ENCODE results near the gene EML1. TPM values are rescaled to one million over a fixed set of nuclear protein-coding genes. Genes with fewer than 3 reads are reported as not detected.
"Not testable (repeated sequence)": the region's sequence is repeated elsewhere in the genome, so short reads cannot be mapped to it uniquely, and the experiment has no call there.

Gene EML1
- total RNA-seq, 1 experiment from 2014 or later: 4.6 TPM

- no peak for DNase-seq (ENCODE audit: low read depth)
Measured at GRCh38 chr14:99755068-99755405, 38.2 kb upstream of the EML1 start.

GRCh38 chr14:99755629-99756603 lies 37.3 kb upstream of the EML1 start:
- peak; percentile 86 for DNase-seq (ENCODE audit: low read depth)

GRCh38 chr14:99756796-99757195 lies 36.4 kb upstream of the EML1 start:
- DNase-seq (ENCODE audit: low read depth): peak; percentile 18

- peak; percentile 95 for DNase-seq (ENCODE audit: low read depth)
Measured at GRCh38 chr14:99757331-99758070, 35.7 kb upstream of the EML1 start.

- DNase-seq (ENCODE audit: low read depth): peak; percentile 79
Measured at GRCh38 chr14:99758121-99758821, 34.9 kb upstream of the EML1 start.

DNA sequence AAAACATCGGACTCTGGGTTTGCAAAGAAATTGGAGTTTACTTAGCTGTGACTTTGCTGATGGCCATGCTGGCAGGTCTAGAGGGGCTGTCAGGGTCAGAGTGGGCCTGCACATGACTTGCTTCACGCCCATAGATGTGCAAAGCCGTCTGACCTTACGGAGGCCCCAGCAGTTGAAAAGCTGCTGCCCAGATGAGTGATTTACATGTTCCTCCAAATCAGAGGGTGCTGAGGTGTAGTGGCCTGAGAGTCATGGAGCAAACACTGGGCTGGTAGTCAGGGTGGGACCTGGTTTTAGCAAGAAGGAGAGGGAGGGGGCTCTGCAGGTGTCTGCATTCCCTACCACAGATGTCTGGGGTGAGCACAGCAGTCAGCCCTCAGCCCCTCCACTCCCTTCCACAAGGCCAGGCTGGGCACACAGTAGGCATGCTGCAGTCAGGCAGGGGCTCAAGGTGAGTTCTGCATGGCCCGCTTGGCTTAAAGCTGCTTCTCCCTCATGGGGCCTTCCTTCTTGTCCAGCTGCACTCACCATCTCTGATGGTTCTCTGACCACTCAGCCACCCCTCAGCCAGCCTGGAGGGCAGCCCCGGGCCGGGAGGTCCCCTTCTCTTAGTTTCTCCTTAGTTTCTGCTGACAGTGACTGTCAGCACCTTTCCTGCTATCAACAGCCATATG lies 34.2 kb upstream of the EML1 start:
- DNase-seq (ENCODE audit: low read depth): no peak

GRCh38 chr14:99759546-99759925 lies 33.7 kb upstream of the EML1 start:
- no peak for DNase-seq (ENCODE audit: low read depth)

DNA sequence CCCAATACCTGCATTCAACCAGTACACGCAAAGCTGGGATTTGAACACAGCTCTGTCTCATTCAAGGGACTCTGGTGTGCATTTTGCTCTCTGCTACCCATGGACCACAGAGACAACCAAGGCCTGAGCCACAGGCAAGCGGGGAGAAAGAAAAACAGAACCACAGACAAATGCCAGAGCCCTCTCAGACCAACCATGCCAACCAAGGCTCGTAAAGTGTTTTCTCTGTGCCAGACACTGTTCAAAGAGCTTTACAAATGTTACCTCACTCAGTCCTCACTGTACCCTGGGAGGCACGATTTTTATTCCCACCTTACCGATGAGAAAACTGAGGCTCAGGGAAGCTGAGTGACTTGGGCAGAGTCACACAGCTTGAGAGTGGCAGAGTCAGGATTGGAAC lies 32.4 kb upstream of the EML1 start:
- DNase-seq (ENCODE audit: low read depth): no peak

- not testable (repeated sequence) for DNase-seq (ENCODE audit: low read depth)
Measured at GRCh38 chr14:99762911-99763310, 30.3 kb upstream of the EML1 start.

DNA sequence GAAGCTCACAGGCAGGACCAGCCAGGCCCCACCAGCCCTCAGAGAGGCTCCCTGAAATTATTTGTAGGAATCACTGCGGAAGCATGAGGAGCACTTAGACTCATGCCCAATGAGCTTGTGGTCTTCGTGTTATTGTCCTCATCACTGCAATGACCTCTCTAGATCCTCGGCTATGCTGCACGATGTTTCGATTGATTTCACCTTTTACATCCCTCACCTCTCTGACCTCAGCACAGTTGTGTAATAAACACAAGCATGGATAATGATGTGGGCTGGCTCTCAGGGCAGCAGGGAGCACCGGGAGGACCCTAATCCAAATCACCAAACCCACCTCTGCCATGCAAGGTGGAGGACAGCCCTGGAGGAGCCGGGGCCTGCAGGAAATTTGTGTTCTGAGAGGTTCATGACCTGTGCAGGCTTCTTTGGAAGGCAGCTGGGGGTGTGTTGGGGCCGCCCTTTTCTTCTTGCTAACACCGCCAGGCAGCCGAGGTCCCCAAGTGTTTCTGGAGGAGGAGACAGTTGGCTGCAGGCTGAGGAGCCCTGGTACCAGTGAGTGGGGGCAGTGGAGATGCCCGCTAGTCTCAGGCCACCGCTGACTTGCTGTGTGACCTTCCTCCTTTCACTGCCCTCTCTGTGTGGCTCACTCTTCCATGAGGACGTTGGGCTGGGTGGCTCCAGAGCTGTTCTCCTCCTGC lies 29.5 kb upstream of the EML1 start:
- DNase-seq (ENCODE audit: low read depth): no peak

DNA sequence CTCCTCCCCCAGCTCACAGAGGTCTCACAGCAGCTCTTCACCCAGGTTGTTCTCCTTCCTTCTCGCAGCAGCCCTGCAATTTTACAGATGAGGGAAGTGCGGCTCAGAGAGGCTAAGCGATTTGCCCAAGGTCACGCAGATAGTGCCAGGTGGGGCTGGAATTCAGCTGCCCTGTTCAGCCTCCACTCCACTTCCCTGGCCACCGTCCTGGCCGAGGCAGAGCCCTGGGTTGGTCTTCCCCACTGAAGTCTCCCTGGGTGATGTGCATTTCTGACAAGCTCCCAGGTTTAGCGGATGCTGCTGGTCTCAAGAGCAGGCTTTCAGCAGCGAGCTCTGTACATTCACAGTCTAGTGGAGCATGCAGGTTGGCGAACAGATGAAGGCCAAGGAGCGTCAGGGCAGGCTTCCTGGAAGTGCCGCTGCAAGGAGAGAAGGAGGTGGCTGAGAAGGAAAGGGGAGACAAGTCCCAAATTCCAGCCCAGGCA lies 28.9 kb upstream of the EML1 start:
- no peak for DNase-seq (ENCODE audit: low read depth)

- DNase-seq (ENCODE audit: low read depth): no peak
Measured at GRCh38 chr14:99768381-99768780, 24.8 kb upstream of the EML1 start.

DNA sequence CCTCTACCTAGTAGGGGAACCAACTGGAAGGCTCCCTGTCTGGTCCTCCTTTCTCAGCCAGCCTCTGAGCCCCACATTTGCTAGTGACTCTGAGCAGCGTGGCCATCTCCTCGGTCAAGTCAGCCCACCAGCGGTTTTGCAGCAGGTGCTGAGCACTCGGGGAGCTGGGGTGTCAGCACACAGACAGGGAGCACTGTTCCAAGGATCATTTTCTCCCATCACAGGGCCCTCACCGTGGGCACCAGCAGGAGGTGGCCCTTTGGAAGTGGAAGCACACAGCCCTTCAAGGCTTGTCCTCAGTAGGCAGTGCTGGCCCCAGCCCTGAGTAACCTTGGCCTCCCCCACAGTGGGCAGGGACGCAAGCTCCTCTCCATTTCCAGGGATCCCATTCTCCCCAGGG lies 24.1 kb upstream of the EML1 start:
- no peak for DNase-seq (ENCODE audit: low read depth)

- no peak for DNase-seq (ENCODE audit: low read depth)
Measured at GRCh38 chr14:99769799-99770198, 23.4 kb upstream of the EML1 start.

DNA sequence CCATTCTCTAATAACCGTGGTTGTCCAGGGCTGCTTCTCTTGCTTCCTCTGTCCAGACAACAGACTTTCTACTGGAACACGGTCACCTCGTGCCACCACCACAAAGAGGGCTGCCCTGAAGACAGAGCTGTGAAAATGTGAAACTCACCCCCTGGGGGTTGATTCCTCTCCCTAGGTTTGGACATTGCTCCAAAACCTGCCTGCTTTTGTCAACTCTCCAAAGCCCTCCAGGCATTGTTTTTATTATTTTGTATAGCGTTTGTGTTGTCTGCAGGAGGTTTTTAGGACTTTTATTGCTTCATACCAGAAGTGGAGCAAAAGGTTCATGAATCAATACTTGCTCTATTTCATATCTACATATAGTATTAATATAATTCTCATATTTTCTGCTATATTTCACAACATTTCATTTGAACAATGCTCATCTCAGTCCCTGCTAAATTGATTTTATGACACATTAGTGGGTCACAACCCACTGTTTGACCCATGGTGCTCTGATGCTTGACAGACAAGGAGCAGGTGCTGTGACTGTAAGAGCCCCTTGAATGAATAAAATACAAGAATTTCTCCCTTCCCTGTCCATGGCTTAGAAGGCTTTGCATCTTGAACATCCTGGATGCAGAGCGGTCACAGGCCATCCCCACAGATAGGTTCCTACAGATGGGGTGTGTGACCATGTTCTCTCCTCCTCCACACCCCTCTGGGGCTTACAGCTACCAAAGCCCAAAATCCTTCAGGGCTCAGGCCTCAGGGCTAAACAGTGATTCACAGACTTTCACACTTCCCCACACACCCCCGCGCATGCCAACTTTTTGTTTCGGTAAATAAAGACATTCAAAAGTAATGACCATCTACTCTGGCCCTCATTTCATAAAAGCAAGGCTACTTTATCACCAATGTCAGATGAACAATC lies 20.6 kb upstream of the EML1 start:
- DNase-seq (ENCODE audit: low read depth): no peak

DNA sequence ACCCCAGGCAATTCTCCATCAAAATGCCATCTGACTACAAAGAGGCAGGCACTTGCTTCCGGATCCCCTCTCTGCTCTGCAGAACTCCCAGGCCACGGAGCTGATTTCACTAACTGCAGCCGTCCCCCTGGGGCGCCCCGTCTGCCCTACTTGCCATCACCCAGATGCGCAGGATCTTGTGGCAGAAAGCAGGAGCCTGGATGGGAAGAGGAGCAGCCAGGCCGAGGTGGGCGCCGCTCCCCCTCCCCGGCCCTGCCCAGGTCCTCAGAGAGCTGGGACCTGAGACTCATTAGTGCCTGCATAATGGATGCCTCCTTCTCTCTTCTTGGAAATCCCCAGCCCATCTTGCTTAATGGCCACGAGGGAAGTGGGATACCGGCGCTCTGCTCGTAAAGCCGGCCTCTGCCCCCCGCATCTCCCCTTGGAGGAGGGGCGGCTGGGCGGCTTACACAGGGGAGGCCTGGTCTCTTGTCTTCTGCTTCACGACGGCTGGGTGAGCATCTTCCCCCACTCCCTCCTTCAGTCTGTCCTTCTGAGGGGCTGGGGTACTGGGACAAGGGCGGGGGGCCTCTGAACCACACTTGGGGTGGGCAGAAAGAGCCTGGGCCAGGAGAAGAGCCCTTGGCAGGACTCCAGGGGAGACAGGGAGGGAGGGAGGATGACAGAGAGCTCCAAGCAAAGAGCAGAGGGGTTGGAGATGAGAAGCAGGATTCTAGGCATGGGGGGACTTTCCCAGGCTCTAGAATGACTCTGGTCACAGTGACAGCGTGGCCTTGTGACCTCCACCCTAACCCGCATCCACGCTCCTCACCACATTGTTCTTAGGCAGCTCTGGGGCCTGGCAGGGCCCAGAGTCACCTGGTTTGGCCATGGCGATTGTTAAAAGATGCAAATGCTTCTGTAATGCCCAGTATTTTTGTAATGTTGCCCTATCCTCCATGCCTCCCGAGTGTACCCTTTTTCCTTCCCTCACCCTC lies 19.4 kb upstream of the EML1 start:
- DNase-seq (ENCODE audit: low read depth): no peak

DNA sequence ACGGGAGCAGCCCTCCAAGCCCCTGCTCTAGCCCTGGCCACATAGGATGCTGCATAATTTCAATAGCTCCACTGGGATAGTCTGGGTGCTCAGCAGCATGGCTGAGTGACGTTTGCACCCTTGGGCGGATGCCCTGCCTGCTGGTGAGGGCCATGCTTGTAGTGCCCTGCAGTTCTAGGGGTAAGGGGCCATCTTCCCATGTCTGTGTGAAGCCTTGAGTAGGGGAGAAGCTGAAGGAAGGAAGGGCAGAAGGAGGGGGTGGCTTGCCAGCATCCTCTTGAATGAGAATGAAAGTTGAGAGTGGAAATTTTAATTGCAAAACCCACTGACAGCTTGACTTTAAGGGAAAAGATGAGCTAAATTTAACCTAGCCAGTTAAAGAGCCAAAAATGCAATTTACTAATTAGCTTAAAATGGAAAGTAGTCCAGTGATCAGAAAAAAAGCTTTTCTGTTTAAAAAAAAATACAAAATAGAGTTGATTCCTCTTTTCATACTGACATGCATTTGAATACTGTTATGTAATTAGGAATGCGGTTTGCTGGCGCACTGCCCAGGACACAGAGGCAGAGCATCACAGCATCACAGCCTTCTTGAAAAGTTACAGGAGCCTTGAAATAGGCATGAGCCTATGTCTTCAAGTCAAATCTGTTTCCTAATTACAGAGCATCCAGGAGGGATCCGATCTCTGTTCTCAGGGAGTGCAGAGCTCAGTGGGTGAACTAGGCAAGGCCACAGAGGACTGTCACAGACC lies 18.5 kb upstream of the EML1 start:
- DNase-seq (ENCODE audit: low read depth): no peak

GRCh38 chr14:99775351-99775750 lies 17.9 kb upstream of the EML1 start:
- DNase-seq (ENCODE audit: low read depth): no peak
